Left hindlimb (tissue), 1 donor: ENCODE measurements around the gene CALHM6.

Experiments
- DNase-seq: peaks from one replicate; pipeline ENCODE4 v3.0.0-alpha.2; 2018

The CALHM6 gene

GRCh38 chr6:116447052-116447451 is 14.1 kb upstream of the CALHM6 start:
- no peak for DNase-seq

- DNase-seq = no peak
Observed at GRCh38 chr6:116447496-116448011, 13.6 kb upstream of the CALHM6 start.

GRCh38 chr6:116449565-116449964 is 11.6 kb upstream of the CALHM6 start:
- no peak for DNase-seq

GRCh38 chr6:116450185-116450710 is 10.9 kb upstream of the CALHM6 start:
- DNase-seq = no peak

GRCh38 chr6:116450769-116451740 is 10.1 kb upstream of the CALHM6 start:
- DNase-seq = no peak

GRCh38 chr6:116451916-116452315 is 9.3 kb upstream of the CALHM6 start:
- DNase-seq = no peak

- no peak for DNase-seq
Observed at GRCh38 chr6:116452531-116452930, 8.6 kb upstream of the CALHM6 start.

GRCh38 chr6:116456106-116456505 is 5.1 kb upstream of the CALHM6 start:
- no peak for DNase-seq

- no peak for DNase-seq
Observed at GRCh38 chr6:116456927-116457326, 4.2 kb upstream of the CALHM6 start.

- no peak for DNase-seq
Observed at GRCh38 chr6:116458264-116458663, 2.9 kb upstream of the CALHM6 start.

GRCh38 chr6:116459927-116460326 is 1.2 kb upstream of the CALHM6 start:
- DNase-seq = no peak

- peak; percentile 74 for DNase-seq
Observed at GRCh38 chr6:116461932-116462885, 1.0 kb downstream of the CALHM6 start.

GRCh38 chr6:116463301-116463700 is 2.1 kb downstream of the CALHM6 start:
- no peak for DNase-seq

- no peak for DNase-seq
Observed at GRCh38 chr6:116465246-116465645, 4.1 kb downstream of the CALHM6 start.

- DNase-seq = no peak
Observed at GRCh38 chr6:116467096-116467495, 5.9 kb downstream of the CALHM6 start.

GRCh38 chr6:116467514-116467913 is 6.3 kb downstream of the CALHM6 start:
- no peak for DNase-seq

GRCh38 chr6:116468293-116468692 is 7.1 kb downstream of the CALHM6 start:
- DNase-seq = no peak

- DNase-seq = no peak
Observed at GRCh38 chr6:116471531-116471930, 10.4 kb downstream of the CALHM6 start.

- no peak for DNase-seq
Observed at GRCh38 chr6:116472706-116473105, 11.5 kb downstream of the CALHM6 start.

GRCh38 chr6:116475141-116475540 is 14.0 kb downstream of the CALHM6 start:
- no peak for DNase-seq

- no peak for DNase-seq
Observed at GRCh38 chr6:116476002-116476678, 15.0 kb downstream of the CALHM6 start.

GRCh38 chr6:116482780-116483179 is 21.6 kb downstream of the CALHM6 start:
- no peak for DNase-seq
